ENCODE measurements around the gene RAB3GAP1. TPM values are rescaled to one million over a fixed set of nuclear protein-coding genes. Genes with fewer than 3 reads are reported as not detected.

Gene RAB3GAP1
- total RNA-seq, 4 donors from 2014 or later, result 38.4 to 63.5 (median 53.8) TPM

- Histone ChIP-seq H3K36me3 (no peaks in the 10 kb centered on the region), H3K27ac (no peak overlapping the region), H3K9me3 (no peaks in the 10 kb centered on the region), H3K4me1 (no peaks in the 10 kb centered on the region), H3K27me3 (no peaks in the 10 kb centered on the region), H3K4me3 (no peak overlapping the region)
- 75 to 81% methylated on average over 3 of the region's 3 CpGs for WGBS, 2 donors (ENCODE audit: low coverage in 1 of 2)
- no peak for DNase-seq
- in situ Hi-C loops (cut with MboI; ENCODE audit: low pct_ligation_motif_present in 1 of 4, low pct_unique_long_range_greater_than_20kb in 1 of 4, low sequenced_read_pairs in 3 of 4), result no loop called here
- intact Hi-C loops (cut with DNase I; ENCODE audit: low total_unique reads), result no loop called here
- TF ChIP-seq POLR2A (IDR thresholded peaks at IDR 0.05) (no peak), EP300 (IDR thresholded peaks at IDR 0.05; ENCODE audit: low read depth) (no peak), POLR2AphosphoS5 (IDR thresholded peaks at IDR 0.05) (no peak), CTCF (IDR thresholded peaks at IDR 0.05) (no peak)
These were observed 14.3 kb upstream of the RAB3GAP1 start for GRCh38 chr2:135037831-135038230.

- intact Hi-C loops (cut with DNase I; ENCODE audit: low total_unique reads), result no loop called here
- Histone ChIP-seq H3K9me3 (no peaks in the 10 kb centered on the region), H3K27ac (no peak overlapping the region), H3K4me3 (no peak overlapping the region), H3K27me3 (no peaks in the 10 kb centered on the region), H3K36me3 (no peaks in the 10 kb centered on the region), H3K4me1 (no peaks in the 10 kb centered on the region)
- DNase-seq, result no peak
- in situ Hi-C loops (cut with MboI; ENCODE audit: low pct_ligation_motif_present in 1 of 4, low pct_unique_long_range_greater_than_20kb in 1 of 4, low sequenced_read_pairs in 3 of 4), result no loop called here
- TF ChIP-seq CTCF (IDR thresholded peaks at IDR 0.05) (peak in 4 of 5 experiments; percentile 17 to 36 (median 25)), POLR2A (IDR thresholded peaks at IDR 0.05) (no peak)
- 67 to 75% methylated on average over 2 of the region's 2 CpGs for WGBS, 2 donors (ENCODE audit: low coverage in 1 of 2)
These were observed 8.7 kb upstream of the RAB3GAP1 start for GRCh38 chr2:135043345-135043744.

GRCh38 chr2:135047300-135047699, 4.8 kb upstream of the RAB3GAP1 start, which contains the start of gene MAP3K19:
Gene MAP3K19, minus strand, starts transcription at chr2:135047447. Its CDS starts 22,800 bp downstream, at chr2:135024647.
- H3K4me1 ChIP-seq, result peaks cover 0 to 8% (median 2%) of the 10 kb centered on the region in 4 donors
- H3K27ac ChIP-seq, result no peak within 1 kb of the TSS
- in situ Hi-C loops (cut with MboI; ENCODE audit: low pct_ligation_motif_present in 1 of 4, low pct_unique_long_range_greater_than_20kb in 1 of 4, low sequenced_read_pairs in 3 of 4) (no loop called here), intact Hi-C loops (cut with DNase I; ENCODE audit: low total_unique reads) (no loop called here)
- no peaks in the 10 kb centered on the region for H3K36me3 ChIP-seq
- H3K4me3 ChIP-seq, result no peak within 1 kb of the TSS
- DNase-seq, result no peak
- TF ChIP-seq POLR2A (IDR thresholded peaks at IDR 0.05), result no peak
- no peak for TF ChIP-seq CTCF (IDR thresholded peaks at IDR 0.05)
- no peak for TF ChIP-seq POLR2AphosphoS5 (IDR thresholded peaks at IDR 0.05)
- no peak for TF ChIP-seq EP300 (IDR thresholded peaks at IDR 0.05; ENCODE audit: low read depth)
- no peaks in the 10 kb centered on the region for H3K27me3 ChIP-seq
- no peaks in the 10 kb centered on the region for H3K9me3 ChIP-seq

- no peaks in the 10 kb centered on the region for H3K9me3 ChIP-seq
- no peaks in the 10 kb centered on the region for H3K36me3 ChIP-seq
- intact Hi-C loops (cut with DNase I; ENCODE audit: low total_unique reads), result no loop called here
- H3K4me3 ChIP-seq, result no peak overlapping the region
- H3K27ac ChIP-seq, result no peak overlapping the region
- H3K27me3 ChIP-seq, result no peaks in the 10 kb centered on the region
- TF ChIP-seq CTCF (IDR thresholded peaks at IDR 0.05), result no peak
- TF ChIP-seq POLR2AphosphoS5 (IDR thresholded peaks at IDR 0.05), result no peak
- no peak for TF ChIP-seq POLR2A (IDR thresholded peaks at IDR 0.05)
- no peak for TF ChIP-seq EP300 (IDR thresholded peaks at IDR 0.05; ENCODE audit: low read depth)
- H3K4me1 ChIP-seq, result peaks cover 0 to 11% (median 5%) of the 10 kb centered on the region in 4 donors
- DNase-seq, result no peak
- 74 to 79% methylated on average over 6 of the region's 6 CpGs for WGBS, 2 donors (ENCODE audit: low coverage in 1 of 2)
- in situ Hi-C loops (cut with MboI; ENCODE audit: low pct_ligation_motif_present in 1 of 4, low pct_unique_long_range_greater_than_20kb in 1 of 4, low sequenced_read_pairs in 3 of 4), result no loop called here
These were observed 4.0 kb upstream of the RAB3GAP1 start for GRCh38 chr2:135048122-135048521.
